GM19099 (cell line): ENCODE results near the gene TSHR.

Experiments used
- POLR2A ChIP-seq: IDR thresholded peaks from 3 replicates; pipeline ENCODE4 v1.6.1; 2011; ENCODE audit warnings: low read depth; ENCODE audit not compliant: insufficient read length; ENCODE audit errors: extremely low read depth

TSHR gene

DNA sequence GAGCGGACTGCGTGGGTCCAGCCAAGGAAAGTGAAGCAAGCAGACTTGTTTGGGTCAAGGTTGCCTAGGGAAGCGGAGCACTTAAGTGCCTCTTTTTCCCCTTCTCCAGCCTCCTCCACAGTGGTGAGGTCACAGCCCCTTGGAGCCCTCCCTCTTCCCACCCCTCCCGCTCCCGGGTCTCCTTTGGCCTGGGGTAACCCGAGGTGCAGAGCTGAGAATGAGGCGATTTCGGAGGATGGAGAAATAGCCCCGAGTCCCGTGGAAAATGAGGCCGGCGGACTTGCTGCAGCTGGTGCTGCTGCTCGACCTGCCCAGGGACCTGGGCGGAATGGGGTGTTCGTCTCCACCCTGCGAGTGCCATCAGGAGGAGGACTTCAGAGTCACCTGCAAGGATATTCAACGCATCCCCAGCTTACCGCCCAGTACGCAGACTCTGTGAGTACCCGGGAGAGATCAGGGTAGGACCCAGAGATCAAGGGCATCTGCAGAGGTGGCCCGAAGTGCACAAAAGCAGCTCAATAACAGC is at the start of gene TSHR:
Gene TSHR (plus strand): TSS at position 206 of the 526 bp plus-strand sequence. CDS start 60 bp downstream, at position 266.
- TF ChIP-seq POLR2A = no peak

DNA sequence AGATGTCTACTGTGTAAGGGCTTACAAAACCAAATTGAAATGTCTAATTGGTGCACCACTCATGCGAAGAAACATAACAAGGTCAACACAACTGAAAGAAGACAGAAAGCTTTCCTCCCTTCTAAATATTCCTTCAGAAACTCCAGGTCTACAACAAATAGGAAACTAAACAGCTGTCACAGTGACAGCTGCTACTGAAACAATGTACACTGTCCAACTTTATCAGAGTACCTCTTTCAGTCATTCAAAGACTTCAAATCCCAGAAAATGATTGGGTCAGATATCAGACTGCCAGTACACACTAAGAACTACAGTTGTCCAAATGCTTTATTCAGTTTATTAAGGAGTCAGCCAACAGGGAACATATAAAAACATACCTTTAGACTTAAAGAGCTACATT is 49.1 kb upstream of the TSHR start:
- TF ChIP-seq POLR2A = no peak

DNA sequence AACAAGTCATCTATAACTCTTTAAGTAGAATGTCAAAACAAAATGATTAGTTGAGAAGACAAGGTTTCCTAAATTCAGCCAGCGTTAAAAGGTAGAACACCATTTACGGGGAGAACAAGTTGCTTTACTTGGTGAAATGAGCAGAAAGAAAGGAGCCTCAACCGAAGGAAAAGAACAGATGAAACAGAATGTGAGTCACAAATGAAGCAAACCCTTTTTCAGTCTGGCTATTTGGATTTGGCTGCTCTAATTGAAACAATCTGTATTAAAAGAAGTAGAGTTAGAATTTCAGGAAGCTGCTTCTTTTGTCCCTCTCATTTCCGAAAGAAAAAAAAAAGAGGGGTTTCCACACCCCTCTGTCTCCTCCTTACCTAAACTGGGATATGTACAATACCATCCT is 48.5 kb upstream of the TSHR start:
- TF ChIP-seq POLR2A = no peak

DNA sequence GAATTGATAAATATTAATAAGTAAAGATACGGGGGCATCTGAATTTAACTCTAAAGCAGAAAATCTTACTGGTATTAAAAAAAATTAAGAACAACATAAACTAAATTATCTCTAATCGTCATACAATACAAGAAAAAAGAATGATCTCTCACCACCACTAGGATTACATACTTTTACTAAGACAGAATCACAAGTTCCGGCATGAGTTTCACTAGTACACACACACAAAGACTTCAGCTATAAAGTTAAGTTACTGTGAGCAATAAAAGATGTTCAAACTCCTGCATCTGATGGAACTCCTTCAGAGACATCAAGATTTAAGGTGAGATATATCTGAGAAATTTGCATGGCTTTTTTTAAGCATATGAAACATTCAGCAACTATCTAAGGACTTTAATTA is 35.8 kb upstream of the TSHR start:
- TF ChIP-seq POLR2A = no peak

DNA sequence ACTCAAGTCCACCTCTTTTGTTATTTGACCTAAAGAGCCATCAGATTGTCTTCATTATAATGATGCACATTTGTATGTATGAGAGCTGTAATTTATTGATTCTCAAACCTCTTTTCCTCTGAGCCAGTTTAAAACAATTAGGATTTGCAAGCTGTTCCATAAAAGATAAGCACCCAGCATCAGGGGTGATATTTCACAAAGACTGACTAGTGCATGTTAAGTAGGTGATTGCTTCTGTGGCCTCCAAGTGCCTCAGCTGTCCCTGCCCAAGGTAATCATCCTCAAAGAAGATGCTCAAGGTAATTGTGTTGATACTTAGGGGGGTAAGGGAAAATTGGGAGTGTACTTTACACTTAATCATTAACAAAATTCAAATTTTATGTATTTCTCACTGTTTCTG is 32.1 kb upstream of the TSHR start:
- no peak for TF ChIP-seq POLR2A

DNA sequence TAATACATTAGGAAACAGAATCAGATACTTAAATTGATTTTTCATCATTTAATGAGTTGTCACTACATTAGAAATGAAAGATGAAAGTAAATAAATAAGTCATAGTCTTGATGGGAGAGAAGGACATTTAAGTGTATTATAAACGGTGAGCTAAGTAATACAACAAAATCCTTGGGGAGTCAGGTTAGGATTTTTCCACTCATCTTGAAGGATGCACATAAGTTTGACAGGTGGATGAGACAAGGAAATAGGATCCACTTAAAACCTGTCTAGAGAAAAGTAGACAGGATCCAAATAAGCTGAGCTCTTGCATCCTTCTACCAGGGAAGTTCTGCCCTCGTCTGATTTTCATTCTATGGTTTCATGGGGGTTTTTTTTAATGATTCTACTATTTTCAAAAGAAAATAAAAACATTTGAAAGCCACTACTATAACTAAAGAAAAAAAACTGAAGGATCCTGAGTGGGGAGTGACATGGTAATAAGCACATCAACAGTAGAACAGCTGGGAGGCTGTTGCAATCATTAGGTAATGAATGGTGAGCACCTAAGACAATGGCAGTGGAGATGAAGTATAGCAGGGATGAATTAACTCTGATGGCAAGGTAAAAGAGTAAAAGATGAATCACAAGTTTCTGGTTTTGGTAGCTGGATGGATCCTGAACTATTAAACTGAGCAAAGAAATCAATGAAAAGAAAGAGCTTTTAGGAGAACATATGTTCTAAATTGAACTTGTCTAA is 30.9 kb upstream of the TSHR start:
- TF ChIP-seq POLR2A = no peak

DNA sequence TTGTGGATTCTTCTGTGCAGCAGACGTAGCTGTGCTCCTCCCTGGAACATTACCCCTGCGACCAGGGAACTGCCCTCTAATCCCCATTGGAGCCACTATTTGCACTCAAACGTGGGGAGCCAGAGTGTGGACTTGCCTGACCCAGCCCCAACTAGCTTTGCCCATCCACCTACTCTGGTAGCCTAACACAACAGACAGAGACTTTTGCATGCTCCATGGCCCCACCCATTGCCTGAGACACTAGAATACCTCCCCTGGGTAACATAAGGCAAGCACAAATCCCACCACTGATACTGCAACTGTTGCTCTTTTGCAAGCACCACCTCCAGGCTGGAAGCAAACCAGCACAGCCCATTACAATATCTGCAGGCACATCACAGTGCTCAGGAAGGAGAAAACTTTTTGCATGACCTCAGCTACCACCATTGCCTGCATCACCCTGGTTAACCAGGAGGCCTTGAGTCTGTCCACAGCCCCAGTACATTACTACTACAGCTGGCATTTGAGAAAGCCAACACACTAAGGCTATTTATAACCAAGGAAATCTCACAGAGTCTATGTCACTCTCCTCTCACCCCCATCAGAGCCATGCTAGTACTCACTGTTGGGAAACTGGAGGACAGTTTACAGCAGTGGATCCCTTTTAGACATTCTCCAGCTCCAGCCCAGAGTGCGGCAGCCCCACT is 28.9 kb upstream of the TSHR start:
- TF ChIP-seq POLR2A = no peak

DNA sequence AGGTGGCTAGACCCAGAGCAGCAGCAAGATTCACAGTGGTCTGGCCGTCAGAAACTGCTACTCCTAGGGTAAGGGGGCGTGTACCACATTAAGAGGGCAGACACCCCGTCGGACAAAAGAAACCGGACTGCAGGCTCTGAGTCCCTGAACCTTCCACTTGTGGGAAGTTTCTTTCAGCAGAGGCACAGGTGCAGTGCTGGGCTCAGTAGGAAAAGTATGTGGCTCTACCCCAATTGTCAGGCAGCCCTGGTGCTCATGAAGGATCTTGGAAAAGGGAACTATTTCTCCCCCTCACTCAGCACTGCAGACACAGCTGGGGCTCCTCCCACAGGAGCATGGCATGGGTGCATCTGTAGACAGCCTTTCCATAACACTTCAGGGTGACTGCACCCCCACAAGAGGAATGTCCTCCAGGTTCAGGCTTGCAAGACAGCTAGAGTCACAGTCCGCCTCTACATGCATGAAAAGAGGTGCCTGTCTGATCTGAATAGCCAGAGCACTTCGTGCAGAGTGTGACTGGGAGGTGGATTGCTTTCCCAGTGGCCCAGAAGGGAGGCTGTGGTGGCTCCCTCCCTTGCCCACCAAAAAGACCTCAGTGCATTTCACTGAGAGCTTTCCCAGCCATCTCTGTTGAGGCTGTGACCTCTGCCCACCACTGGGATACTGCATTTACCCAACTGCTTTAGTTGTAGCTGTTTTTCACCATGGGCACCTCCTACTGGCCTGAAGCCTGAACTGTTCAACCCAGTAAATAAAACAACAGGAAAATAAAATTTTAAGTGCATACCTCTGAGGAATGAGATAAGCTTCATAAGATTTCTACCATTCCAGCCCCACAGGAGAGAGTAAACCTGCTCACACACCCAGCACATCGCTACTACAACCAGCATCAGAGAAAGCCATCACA is 28.1 kb upstream of the TSHR start:
- TF ChIP-seq POLR2A = no peak

DNA sequence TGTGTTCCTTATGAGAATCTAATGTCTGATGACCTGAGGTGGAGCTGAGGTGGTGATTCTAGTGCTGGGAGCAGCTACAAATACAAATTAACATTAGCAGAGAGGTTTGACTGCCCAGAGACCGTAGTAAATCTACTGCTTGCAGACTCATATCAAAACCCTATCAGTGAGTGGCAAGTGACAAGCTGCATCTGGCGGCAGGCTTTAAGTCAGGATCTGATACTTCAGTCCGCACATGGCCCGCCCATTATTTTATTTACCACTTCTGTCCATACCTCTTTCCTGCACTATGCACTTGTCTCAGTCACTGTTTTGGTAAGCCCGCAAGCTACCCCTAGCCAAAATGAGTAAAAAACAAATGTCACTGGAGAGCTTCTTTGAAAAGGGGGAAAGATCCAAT is 25.3 kb upstream of the TSHR start:
- TF ChIP-seq POLR2A = no peak

DNA sequence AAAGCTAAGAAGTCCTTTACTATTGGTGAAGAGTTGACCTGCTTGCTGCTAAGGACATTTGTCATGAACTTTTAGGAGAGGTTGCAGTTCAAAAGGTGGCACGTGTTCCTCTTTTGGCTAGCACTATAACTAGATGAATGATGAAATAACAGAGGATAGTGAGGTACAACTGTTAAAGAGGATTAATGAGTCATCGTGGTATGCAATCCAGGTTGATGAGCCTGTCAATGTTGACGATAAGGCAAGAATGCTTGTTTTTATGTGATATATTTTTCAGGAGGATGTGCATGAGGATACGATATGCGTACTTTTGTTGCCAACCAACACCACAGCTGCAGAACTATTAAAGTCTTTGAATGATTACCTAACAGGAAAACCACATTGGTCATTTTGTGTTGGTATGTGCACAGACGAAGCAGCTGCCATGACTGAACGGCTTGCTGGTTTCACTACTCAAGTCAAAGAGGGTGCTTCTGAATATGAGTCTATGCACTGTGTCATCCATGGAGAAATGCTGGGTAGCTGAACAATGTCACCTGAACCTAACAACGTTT is 24.5 kb upstream of the TSHR start:
- TF ChIP-seq POLR2A = no peak

DNA sequence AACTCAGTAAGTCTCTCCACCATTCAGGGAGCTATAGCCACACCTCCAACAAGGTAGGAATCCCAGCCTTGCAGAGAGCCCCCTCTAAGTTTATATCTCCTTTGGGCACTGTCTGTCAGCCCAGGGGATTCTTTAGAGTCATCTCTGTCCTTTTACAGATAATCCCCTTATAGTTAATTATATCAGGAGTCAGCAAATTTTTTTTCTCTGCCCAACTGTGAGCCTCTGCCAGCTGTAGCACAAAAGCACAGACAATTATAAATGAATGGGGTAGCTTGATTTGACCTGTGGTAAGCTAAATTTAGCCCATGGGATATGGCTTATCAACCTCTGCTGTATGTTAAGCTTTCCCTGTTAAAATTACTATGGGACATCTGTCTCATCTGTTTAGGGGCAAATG is 22.1 kb upstream of the TSHR start:
- TF ChIP-seq POLR2A = no peak

DNA sequence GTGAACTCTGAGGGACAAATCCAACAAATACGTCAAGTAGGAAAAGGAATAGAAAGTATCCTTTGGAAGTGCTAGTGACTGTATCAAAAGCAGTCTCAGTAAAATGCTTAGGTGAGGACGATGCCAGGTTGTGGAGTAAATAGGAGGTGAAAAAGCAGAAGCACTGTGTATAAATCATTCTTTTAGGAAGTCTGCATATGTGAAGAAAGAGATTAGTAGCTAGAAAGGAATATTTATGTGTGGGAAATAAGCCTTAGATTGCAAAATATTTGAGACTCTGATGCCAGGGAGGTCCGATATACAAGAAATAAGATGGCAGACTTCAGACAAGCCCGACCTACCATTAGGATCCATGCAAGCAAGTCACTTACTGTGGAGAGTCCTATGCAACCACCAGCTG is 21.7 kb upstream of the TSHR start:
- no peak for TF ChIP-seq POLR2A

DNA sequence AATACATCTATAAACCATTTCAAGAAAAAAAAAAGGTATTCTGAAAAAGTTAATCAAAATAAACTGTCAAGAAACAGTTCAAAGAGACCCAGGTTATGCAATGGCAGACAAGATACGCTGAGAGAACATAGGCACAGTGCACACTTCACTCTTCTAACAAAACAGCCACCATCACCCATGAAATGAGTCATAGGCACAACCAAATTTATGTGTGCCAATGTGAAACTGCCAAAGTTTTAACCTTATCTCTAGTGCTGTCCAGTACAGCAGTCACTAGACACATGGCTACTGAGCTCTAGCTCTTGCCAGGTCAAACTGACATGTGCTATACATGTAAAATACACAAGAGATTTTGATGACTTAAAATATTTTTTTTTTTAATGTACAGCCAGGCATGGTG is 15.3 kb upstream of the TSHR start:
- no peak for TF ChIP-seq POLR2A

DNA sequence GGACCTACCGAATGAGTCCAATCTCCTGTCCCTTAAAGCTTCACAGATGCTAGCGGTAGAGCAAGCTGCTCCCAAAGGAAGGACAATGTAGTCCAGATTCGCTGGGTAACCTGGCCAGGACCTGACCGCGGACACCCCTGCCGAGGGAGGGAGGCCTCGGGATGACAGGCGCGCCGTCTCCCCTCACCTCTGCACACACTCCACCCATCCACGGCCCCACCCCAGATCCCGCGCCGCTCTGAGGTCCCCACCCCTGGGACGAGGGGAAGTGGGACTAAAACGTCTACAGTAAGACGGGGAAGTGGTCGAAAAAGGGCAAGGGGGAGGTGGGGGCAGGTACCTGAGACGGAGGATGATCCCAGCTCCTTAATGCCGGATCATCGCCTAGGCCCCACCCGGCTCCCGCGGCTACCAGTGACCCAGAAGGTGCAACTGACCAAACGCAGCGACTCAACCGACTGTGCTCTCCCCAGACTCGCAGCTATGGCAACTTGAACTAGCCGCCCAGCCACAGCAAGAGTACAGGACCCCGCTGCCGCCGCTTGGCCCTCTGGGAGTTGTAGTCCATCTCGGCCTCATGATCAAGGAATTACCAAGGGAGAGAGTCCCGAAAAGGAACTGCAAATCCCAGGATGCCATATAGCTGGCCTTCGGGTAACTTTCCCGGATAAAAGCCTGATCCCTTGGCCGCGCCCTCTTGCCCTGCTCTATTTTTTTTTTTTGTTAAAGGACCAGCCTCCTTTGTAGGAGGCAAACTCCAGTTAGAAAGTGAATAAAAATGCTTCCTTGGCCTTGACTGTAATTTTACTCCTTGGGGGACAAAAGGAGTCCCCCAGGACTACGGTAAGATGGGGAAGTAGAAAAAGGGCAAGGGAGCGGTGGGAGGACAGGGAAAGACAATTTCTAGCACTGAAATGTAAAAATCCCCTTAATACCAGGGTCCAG is 13.9 kb upstream of the TSHR start, which contains the start of gene CEP128:
Gene CEP128 (minus strand): TSS at position 498 of the 945 bp plus-strand sequence.
- TF ChIP-seq POLR2A = peak; percentile 66
